GM19395 (cell line): ENCODE data around the gene ELOF1.
"Not testable (repeated sequence)": the region's sequence is repeated elsewhere in the genome, so short reads cannot be mapped to it uniquely, and the experiment has no call there.

Experiments used
- ATAC-seq: cut with Tn5 transposase; IDR thresholded peaks from one replicate; pipeline ENCODE4 v1.9.1; 2021; ENCODE audit warnings: mild to moderate bottlenecking, moderate library complexity; ENCODE audit not compliant: unreplicated experiment

ELOF1 gene

GRCh38 chr19:11570039-11570462 is 11.0 kb upstream of the ELOF1 start:
- ATAC-seq = no peak

GRCh38 chr19:11566164-11566563 is 7.1 kb upstream of the ELOF1 start:
- no peak for ATAC-seq

GRCh38 chr19:11565649-11565980 is 6.6 kb upstream of the ELOF1 start:
- ATAC-seq = not testable (repeated sequence)

GRCh38 chr19:11564082-11564807 is 5.2 kb upstream of the ELOF1 start:
- ATAC-seq = not testable (repeated sequence)

- ATAC-seq = no peak
Observed at GRCh38 chr19:11563532-11563931, 4.5 kb upstream of the ELOF1 start.

GRCh38 chr19:11560404-11561051 is 1.5 kb upstream of the ELOF1 start:
- peak; percentile 51 for ATAC-seq

GRCh38 chr19:11556634-11557420 is 2.2 kb downstream of the ELOF1 start:
- ATAC-seq = no peak

GRCh38 chr19:11555246-11555645 is 3.8 kb downstream of the ELOF1 start:
- ATAC-seq = no peak

GRCh38 chr19:11554160-11554559 is 4.9 kb downstream of the ELOF1 start:
- ATAC-seq = no peak

- ATAC-seq = no peak
Observed at GRCh38 chr19:11552666-11553372, 6.2 kb downstream of the ELOF1 start.

- no peak for ATAC-seq
Observed at GRCh38 chr19:11551603-11552235, 7.3 kb downstream of the ELOF1 start.

- no peak for ATAC-seq
Observed at GRCh38 chr19:11550265-11550664, 8.8 kb downstream of the ELOF1 start.

- no peak for ATAC-seq
Observed at GRCh38 chr19:11549386-11549953, 9.6 kb downstream of the ELOF1 start.

GRCh38 chr19:11547929-11548700 is 10.9 kb downstream of the ELOF1 start:
- ATAC-seq = no peak

GRCh38 chr19:11541238-11541637 is 17.8 kb downstream of the ELOF1 start:
- ATAC-seq = no peak

GRCh38 chr19:11540645-11541044 is 18.4 kb downstream of the ELOF1 start:
- ATAC-seq = no peak

GRCh38 chr19:11539495-11540365 is 19.3 kb downstream of the ELOF1 start:
- ATAC-seq = no peak

- no peak for ATAC-seq
Observed at GRCh38 chr19:11538232-11539036, 20.6 kb downstream of the ELOF1 start, which contains the start of gene CNN1. Gene CNN1, plus strand, starts transcription at chr19:11538851. Its CDS starts 77 bp downstream, at chr19:11538928.
